Dermis microvascular lymphatic vessel endothelial cell (primary cell): ENCODE measurements around the gene ULK4. TPM values are rescaled to one million over a fixed set of nuclear protein-coding genes. Genes with fewer than 3 reads are reported as not detected.
"Not testable (repeated sequence)": the region's sequence is repeated elsewhere in the genome, so short reads cannot be mapped to it uniquely, and the experiment has no call there.

ENCODE experiments used
- DNase-seq, 2 donors: peaks; one replicate each; pipeline versions ENCODE4 v3.0.0 to v3.0.0-alpha.2; 2010; ENCODE audit warnings: low read depth in 2 of 2
- total RNA-seq: library from RNA; depleted of rRNA; stranded (reverse); fragments of >200 nt; gene quantifications from 2 replicates; pipeline ENCODE4 v1.2.1, GENCODE V29; 2014

ULK4 gene
- total RNA-seq, 1 donor from 2014 or later, result 5.8 TPM

DNA sequence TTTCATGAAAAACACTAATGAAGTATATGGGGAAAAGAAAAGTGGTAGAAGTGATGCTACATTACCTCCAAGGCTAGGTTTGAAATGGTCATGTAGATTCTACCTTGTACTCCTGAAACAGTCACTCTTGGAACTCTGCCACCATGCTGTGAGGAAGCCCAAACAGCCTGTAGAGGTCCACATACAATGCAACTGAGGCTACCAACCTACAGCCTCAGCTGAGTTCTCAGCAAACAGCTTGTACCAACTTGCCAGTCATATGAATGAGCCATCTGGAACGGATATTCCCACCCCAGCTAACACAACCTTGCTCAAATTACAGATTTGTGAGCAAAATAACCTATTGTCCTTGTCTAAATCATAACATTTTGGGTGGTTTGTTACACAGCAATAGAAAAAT lies 193.5 kb downstream of the ULK4 start:
- DNase-seq, result no peak

DNA sequence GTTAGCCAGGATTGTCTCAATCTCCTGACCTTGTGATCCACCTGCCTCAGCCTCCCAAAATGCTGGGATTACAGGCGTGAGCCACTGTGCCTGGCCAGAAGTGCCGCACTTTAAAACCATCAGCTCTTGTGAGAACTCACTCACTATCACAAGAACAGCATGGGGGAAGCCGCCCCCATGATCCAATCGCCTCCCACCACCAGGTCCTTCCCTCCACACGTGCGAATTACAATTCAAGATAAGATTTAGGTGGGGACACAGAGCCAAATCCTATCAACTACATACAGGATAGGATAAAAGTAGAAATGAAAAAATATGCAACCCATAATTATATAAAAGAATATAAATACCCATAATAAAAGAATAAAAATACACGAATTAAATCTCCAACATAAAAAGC lies 199.0 kb downstream of the ULK4 start:
- not testable (repeated sequence) for DNase-seq

DNA sequence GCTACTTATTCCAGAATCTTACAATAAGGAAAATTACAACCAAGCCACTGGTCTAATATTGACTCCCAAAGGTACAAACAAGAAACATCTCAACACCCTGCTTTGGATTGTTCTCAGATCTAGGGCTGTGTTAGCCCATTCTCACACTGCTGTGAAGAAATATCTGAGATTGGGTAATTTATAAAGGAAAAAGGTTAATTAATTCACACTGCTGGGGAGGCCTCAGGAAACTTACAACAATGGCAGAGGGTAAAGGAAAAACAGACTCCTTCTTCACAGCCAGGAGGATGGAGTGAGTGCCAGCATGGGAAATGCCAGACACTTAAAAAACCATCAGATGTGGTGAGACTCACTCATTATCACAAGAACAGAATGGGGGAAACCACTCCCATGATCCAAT lies 208.3 kb downstream of the ULK4 start:
- peak in 1 of 2 donors; percentile 63 for DNase-seq

DNA sequence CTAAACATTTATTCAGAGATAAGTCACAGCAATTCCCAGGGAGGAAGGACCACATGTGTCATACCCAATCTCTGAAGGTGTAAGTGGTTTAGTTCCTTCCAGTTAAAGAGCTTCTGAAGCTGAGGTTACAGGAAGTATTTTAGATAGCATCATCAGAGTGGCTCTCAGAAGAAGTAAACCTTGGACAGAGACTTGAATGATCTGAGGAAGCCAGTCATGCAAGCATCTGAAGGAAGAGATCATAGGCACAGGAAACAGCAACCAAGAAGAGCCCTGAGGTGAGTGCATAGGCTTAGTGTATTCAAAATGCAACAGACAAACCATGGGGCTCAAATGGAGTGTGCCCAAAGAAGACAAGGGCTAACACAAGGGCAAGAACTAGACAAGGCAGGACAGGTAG lies 210.3 kb downstream of the ULK4 start:
- no peak for DNase-seq

DNA sequence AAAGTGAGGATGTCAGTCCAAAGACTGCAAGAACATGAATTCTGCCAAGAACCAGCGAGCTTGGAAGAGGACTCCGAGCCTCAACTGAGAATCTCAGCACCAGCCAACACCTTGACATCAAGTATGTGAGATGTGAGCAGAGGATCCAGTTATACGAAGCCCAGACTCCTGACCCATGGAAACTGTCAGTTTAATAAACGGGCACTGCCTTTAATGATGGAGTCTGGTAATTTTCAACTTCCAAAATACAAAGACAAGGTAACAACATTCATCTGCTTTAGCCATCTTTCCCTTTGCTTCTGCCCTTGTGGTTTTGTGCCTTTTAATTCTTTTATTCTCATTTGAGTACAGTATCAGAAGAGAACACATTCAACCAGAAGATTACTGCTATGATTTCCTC lies 211.9 kb downstream of the ULK4 start:
- no peak for DNase-seq

DNA sequence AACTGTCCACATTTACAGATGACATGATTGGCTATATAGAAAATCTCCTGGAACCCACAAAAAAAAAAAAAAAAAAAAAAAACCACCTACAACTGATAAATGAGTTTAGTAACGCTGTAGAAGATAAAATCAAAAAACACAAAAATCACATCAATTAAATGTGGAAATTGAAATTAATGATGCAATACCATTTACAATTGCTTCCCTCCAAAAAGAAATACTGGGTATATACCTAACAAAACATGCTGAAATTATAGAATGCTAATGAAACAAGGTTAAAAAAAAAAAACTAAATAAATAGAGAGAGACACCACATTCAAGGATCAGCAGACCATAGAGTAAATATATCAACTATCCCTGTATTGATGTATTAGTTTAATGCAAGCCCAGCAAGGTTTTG lies 215.7 kb downstream of the ULK4 start:
- DNase-seq, result no peak

DNA sequence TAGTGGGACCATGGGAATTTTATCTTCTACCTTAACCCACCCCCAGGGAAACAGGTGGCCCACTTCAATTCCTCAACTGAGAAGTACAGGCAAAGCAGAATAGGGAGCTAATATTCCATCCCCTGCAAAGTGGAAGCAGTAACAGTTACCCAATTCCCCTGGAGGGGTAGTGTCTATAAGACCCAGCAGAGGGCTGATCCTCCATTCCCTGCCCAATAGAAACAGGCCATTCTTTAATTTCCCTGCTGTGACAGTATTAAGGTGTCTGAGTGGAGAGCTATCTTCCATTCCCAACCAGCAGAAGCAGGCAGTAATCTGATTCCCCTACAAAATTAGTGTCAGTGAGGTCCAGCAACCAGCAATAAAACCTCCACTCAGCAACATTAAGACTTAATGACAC lies 219.8 kb downstream of the ULK4 start:
- no peak for DNase-seq

DNA sequence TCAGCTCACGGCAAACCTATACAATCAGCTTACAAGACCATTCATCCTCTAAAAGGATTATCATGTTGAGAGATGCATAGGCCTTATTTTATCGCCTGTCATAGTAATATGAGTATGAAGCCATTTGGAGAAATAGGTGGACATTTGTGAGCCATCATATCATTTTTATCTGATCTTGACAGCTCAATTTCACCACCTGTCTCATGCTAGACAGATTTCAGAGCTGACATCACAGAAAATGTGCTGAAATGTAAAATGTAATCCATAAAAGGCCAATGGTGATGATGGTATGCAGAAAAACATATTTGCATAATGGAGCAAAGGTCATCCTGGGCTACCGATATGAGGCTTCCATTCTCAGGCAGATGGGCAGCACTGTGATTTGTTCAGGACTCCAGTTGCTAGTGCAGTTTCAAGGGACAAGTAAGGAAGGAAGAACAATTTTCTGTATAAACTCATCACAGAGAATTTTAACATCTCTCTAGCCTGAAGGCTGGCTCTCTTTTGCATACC lies 221.5 kb downstream of the ULK4 start:
- DNase-seq, result no peak

DNA sequence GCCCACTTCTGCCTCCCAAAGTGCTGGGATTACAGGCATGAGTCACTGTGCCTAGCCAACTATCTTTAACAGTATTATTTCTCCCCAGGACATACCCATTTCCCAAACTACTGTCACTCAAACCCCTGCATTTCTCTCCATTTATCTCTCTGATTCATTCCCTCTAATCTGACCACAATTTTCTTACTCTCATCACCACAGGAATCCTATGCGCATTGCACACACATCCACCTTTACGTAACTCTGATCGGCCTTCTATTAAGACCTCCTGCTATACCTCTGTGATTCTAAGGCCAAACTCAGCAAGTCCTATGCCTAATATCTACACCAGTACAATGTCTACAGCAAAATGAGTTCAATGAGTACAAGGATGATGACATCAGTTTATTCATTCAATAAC lies 235.0 kb downstream of the ULK4 start:
- no peak for DNase-seq

DNA sequence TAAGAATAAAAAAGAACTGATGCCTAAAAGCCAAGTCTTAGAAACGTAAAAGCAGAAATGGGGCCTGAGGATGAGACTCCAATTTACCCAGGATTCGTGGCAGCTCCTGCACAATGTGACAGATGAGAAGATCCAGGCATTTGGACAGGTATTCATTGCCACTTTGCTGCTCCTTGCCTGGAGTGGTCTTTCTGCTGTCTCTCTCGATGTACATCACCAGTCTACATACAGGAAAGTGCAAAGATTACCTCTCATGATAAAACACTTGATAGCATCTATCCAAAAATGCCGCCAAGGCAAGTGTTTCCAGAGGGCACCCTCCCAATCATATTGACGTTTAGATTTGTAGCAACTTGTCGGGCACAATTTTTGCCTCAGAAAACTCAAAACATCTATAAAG lies 244.3 kb downstream of the ULK4 start:
- DNase-seq, result no peak

DNA sequence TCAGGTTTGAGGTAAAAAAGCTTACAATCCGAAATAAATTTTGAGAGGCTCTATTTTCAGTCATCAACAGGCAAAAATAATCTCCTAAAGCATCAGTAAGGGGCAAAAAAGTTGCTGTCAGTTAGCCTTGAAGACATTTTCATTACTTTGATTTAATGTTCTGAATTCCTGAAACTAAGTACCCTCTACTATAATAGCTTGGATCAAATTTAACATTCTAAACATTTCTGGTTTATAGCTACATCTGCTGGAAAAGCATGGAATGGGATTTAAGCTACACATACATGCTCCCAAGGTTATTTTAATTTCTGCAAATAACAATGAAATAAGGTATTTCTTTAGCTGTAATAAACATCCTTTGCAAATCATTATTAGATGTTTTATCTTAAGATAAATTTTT lies 245.4 kb downstream of the ULK4 start:
- peak; percentile 9 to 39 for DNase-seq

DNA sequence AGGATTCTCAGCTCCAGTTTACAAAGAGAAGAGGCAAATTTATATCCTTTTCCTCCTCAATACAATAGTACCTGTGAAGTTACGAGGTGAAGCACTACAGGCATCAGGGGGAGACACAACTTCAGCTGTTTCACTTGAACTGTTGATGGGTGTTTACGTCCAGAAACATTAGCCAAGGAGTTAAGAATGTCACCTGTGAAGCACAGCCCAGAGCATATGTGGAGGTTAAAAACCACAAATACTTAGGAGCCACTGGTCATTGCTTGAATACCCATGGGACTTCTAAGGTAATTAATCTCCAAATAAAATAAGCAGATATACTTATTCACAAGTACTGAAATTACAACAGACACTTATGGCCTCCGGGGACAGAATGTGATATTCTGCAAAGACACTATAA lies 246.5 kb downstream of the ULK4 start:
- DNase-seq, result no peak

DNA sequence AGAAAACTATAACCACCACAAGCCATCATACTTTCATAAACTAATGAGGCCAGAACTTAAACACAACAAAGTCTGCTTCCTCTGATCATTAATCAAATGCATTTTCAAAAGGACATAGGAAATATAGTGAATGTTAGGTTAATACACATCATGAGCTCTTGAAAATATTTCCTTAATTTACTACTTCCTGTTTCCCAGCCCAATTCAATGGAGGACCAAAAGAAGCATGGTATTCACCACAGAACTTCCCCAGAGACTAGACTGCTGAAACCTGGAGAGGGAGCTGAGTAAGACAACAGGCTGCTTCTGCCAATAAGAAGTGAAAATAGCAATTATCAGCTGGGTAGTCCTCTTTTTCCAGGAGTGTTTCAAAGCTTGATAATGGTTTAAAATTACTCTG lies 250.3 kb downstream of the ULK4 start:
- peak in 1 of 2 donors; percentile 70 for DNase-seq

DNA sequence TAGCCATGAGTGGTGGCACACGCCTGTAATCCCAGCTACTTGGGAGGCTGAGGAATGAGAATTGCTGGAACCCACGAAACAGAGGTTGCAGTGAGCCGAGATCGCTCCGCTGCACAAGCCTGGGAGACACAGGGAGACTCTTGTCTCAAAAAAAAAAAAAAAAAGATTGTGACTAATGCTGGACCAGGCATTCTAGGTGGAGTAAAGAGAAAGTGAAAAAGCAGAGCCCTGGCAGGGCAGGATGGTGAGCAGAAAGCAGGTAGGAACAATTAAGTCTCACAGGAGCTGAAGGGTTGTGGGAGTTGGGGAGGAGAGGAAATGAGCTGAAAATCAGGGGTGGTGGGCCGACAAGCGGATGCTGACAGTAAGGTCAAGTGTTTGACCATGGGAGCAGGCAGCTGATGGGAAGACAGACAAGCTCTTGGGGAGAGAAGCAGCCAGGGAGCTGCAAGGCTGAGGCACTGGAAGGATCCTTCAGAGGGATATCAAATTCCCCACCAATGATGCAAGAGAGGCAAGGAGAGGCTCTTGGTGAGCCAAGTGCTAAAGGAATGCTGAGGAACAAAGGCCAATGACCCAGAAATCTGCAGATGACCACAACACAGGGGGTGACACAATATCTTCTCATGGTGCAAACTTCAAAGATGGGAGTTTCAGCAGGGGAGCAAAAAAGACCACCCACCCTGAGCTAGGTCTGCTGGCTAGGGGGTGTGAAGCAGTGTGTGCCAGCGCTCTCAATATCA lies 251.1 kb downstream of the ULK4 start:
- DNase-seq, result no peak

DNA sequence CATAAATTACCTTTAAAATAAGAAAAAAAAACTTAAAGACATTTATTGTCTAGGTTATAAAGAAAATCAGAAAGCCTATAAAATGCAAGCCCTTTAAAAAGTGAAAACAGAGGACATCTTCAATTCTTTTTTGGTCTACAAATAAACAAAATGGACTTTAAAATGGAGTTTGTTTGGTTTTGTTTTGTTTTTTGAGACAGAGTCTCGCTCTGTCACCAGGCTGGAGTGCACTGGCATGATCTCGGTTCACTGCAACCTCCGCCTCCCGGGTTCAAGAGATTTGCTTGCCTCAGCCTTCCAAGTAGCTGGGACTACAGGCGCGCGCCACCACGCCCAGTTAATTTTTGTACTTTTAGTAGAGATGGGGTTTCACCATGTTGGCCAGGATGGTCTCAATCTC lies 252.7 kb downstream of the ULK4 start:
- not testable (repeated sequence) for DNase-seq

DNA sequence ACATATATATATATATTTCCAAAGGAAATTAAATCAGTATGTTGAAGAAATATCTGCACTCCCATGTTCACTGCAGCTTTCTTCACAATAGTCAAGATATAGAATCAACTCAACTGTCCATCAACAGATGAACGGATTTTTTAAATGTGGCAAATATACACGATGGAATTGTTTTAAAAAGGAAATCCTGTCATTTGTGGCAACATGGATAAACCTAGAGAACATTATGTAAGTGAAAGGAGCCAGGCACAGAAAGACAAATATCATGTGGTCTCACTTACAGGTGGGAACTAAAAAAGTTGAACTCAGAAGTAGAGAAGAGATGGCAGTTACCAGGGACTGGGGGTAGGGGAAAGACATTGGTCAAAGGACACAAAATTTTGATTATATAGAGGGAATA lies 253.7 kb downstream of the ULK4 start:
- peak; percentile 11 to 54 for DNase-seq

DNA sequence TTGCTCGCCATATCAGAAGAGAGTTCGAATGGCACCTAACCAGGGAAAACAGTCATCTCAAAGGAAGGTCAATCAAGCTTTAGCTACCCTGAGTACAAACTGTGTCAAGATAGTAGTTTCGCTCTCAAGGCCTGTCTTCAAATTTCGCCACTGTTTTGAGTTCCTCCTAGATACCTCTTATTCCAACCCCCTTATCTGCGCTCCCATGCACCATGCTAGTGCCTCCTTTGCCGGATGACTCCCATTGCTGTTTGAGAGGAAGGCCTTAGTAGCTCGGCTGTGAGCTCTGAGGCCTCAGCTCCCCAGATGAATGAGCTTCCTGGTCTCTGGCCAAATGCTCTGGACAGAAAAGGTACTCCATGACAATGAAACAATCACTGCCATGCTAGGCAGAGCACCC lies 256.0 kb downstream of the ULK4 start:
- no peak for DNase-seq

DNA sequence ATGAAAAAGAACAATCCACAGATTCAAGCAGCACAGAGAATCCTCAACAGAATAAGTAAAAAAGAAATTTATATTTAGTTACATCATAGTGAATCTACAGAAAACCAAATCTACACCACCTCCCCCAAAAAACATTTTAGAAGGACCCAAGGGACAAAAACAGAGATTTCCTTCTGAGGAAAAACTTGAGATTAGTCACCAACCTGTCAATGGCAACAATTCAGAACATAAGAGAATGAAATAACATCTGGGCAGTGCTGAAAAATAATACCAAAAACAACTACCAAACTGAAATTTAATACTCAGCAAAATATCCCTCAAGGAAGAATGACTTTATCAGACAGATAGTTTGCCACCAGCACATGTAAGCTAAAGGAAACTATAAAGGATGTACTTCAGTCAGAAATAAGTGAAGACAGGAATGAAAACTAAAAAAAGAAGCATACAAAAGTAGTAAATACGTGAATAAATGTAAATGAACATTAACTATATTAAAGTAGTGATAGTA lies 260.7 kb downstream of the ULK4 start:
- no peak for DNase-seq

DNA sequence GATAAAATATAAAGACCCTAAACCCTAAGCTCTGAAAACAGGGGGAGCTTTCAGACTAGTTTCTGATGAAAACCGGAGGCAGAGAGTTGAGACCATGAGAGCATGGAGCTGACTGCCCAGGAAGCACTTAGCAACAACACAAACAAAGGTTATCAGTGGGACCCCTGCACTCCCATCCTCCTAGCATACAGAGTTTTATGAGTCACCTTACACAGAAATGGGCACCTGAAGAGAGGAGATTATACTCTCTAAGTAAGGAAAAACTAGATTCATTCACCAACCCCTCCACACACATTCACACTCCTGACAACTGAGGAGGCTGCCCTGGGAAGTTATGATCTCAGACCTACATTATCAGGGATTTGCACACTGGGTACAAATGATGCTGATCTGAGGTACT lies 261.7 kb downstream of the ULK4 start:
- no peak for DNase-seq

DNA sequence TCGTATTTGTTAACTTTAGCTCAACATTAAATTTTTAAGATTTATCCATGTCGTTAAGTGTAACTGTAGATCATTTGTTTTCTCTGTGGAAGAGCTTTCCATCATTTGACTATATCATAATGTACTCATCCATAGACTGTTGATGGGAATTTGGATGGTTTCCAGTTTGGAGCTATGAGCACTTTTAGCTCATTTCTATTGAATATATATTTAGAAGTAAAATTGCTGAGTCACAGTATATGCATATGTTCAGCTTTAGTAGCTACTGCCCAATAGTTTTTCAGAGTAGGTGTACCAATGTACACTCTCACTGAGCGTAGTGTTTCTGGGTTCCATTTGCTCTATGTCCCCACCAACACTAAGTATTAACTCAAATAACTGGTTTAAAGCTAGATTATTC lies 263.0 kb downstream of the ULK4 start:
- no peak for DNase-seq

DNA sequence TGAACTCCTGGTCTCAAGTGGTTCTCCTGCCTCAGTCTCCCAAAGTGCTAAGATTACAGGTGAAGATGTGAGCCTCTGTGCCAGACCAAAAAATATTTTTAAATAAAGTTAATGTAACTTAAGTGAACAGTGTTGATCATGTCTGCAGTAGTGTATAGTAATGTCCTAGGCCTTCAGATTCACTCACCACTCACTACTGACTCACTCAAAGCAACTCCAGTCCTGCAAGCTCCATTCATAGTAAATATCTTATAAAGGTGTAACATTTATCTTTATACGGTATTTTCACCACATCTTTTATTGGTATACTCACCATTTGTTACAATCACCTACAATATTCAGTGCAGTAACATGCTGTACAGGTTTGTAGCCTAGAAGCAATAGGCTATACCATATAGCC lies 264.2 kb downstream of the ULK4 start:
- DNase-seq, result no peak

DNA sequence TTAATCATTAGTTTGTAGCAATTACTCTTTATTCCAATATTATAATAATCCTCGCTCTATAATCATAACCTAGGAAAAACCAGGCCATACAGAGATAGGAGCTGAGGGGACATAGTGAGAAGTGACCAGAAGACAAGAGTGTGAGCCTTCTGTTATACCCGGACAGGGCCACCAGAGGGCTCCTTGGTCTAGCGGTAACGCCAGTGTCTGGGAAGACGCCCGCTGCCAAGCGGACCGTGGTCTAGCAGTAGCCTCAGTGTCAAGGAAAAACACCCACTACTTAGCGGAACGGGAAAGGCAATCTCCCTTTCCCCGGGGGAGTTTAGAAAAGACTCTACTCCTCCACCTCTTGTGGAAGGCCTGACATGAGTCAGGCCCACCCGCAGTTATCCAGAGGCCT lies 266.1 kb downstream of the ULK4 start:
- not testable (repeated sequence) for DNase-seq

DNA sequence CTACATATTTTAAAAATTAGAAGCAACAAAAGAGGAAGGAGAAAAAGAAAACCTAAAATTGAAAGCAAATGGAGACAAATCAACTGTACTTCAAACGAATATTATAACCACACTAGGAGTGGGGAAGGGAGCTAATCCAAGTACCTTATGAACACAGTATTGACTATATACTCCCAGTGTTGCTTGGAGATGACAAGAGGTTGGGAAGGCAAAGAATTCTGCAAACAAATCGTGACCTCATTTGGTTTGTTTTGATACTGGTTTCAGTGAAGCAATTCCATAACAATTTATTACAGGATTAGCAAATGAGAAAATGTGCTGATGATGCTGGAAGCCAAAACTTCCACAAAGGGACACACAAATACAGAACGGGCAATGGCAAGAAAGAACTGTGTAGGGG lies 268.1 kb downstream of the ULK4 start:
- no peak for DNase-seq
